Activated naive CD8-positive, alpha-beta T cell treated with anti-CD3 and anti-CD28 coated beads, Interleukin-2, amount 10 ng/mL, durations not matched to agents 7 days and 5 days (primary cell): Measurements from ENCODE around the gene ARHGAP6. TPM values are rescaled to one million over a fixed set of nuclear protein-coding genes. Genes with fewer than 3 reads are reported as not detected.
"Not testable (repeated sequence)": the region's sequence is repeated elsewhere in the genome, so short reads cannot be mapped to it uniquely, and the experiment has no call there.

Experiments used
- ATAC-seq: fragments of 150-1000 bp; cut with Tn5 transposase; one replicate; pipeline ENCODE4 v1.10.0; 2021; ENCODE audit warnings: low read depth, moderate library complexity
- POLR2A ChIA-PET: fragments of 350-600 bp; sonication (Branson Sonifier 250); formaldehyde crosslinking; loops from one replicate; lab custom pipeline; 2021; ENCODE audit warnings: antibody characterized with exemption; lab: Charles Lee
- DNase-seq: peaks from one replicate; pipeline ENCODE4 v3.0.0; 2021
- H3K27ac Mint-ChIP-seq: one replicate; pipeline ENCODE4 v1.8.0; 2022; ENCODE audit warnings: mild to moderate bottlenecking, mixed read lengths
- H3K27me3 Mint-ChIP-seq: one replicate; pipeline ENCODE4 v1.8.0; 2022; ENCODE audit warnings: mild to moderate bottlenecking, moderate library complexity, mixed read lengths
- H3K36me3 Mint-ChIP-seq: one replicate; pipeline ENCODE4 v1.8.0; 2021; ENCODE audit warnings: mild to moderate bottlenecking, mixed read lengths
- H3K4me1 Mint-ChIP-seq: one replicate; pipeline ENCODE4 v1.8.0; 2021; ENCODE audit warnings: mixed read lengths
- H3K4me3 Mint-ChIP-seq: one replicate; pipeline ENCODE4 v1.8.0; 2022; ENCODE audit warnings: mild to moderate bottlenecking, moderate library complexity, mixed read lengths
- H3K9me3 Mint-ChIP-seq: one replicate; pipeline ENCODE4 v1.8.0; 2021; ENCODE audit warnings: mixed read lengths
- total RNA-seq, 2 experiments: library from RNA; stranded (reverse); gene quantifications; one replicate each; pipeline ENCODE4 v1.2.3, GENCODE V29; 2021

ARHGAP6 gene
- total RNA-seq, 2 experiments from 2014 or later: not detected

- POLR2A ChIA-PET: no interaction called here
- no peak for DNase-seq
- Mint-ChIP-seq H3K36me3 (no peaks in the 10 kb centered on the region), H3K9me3 (no peaks in the 10 kb centered on the region), H3K27ac (no peak overlapping the region), H3K27me3 (no peaks in the 10 kb centered on the region), H3K4me1 (no peaks in the 10 kb centered on the region), H3K4me3 (no peak overlapping the region)
- ATAC-seq: no peak
Measured at GRCh38 chrX:11381464-11381863, 284.3 kb downstream of the ARHGAP6 start.

DNA sequence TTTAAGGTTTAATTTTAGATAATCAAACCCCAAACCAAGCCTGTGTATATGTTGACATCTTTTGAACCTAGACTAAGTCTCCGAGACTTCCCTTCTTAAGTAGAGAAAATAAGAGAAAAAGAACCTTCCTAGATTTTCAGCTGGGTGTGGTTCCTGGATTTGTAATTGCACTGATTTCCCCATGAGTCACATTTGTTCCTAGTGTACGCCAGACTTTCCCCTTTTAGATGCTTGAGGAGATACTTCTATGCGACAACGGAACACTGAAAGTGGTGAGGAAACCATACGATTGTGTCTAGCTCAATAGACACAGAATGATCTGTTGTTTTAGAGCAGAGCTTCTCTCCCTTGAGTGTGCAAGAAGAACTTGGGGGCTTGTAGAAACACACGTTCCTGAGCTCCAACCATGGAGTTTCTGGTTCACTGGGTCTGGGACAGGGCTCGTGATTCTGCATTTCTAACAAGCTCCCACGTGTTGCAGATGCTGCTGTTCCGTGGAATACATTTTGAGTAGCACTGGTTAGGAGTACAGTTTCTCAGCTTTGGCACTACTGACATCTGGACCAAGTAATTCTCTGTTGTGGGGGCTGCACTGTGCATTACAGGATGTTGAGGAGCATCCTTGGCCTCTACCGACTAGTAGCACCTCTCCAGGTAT is 285.4 kb downstream of the ARHGAP6 start:
- no peak for DNase-seq
- ATAC-seq: no peak
- H3K36me3 Mint-ChIP-seq: no peaks in the 10 kb centered on the region
- no peak overlapping the region for H3K27ac Mint-ChIP-seq
- H3K4me3 Mint-ChIP-seq: no peak overlapping the region
- H3K4me1 Mint-ChIP-seq: no peaks in the 10 kb centered on the region
- no peaks in the 10 kb centered on the region for H3K9me3 Mint-ChIP-seq
- POLR2A ChIA-PET: no interaction called here
- no peaks in the 10 kb centered on the region for H3K27me3 Mint-ChIP-seq

- Mint-ChIP-seq H3K4me1 (no peaks in the 10 kb centered on the region), H3K27ac (no peak overlapping the region)
Measured at GRCh38 chrX:11376163-11376562, 289.6 kb downstream of the ARHGAP6 start.

GRCh38 chrX:11375614-11376119 is 290.1 kb downstream of the ARHGAP6 start:
- DNase-seq (no peak), ATAC-seq (no peak)
- no peaks in the 10 kb centered on the region for H3K9me3 Mint-ChIP-seq
- POLR2A ChIA-PET: no interaction called here
- no peaks in the 10 kb centered on the region for H3K27me3 Mint-ChIP-seq
- no peaks in the 10 kb centered on the region for H3K4me1 Mint-ChIP-seq
- no peak overlapping the region for H3K4me3 Mint-ChIP-seq
- H3K27ac Mint-ChIP-seq: no peak overlapping the region
- no peaks in the 10 kb centered on the region for H3K36me3 Mint-ChIP-seq

More at GRCh38 chrX:11376163-11376562, 289.6 kb downstream of the ARHGAP6 start:
- Mint-ChIP-seq H3K27me3 (no peaks in the 10 kb centered on the region), H3K9me3 (no peaks in the 10 kb centered on the region), H3K36me3 (no peaks in the 10 kb centered on the region), H3K4me3 (no peak overlapping the region)
- ATAC-seq (no peak), DNase-seq (no peak)
- POLR2A ChIA-PET: no interaction called here

DNA sequence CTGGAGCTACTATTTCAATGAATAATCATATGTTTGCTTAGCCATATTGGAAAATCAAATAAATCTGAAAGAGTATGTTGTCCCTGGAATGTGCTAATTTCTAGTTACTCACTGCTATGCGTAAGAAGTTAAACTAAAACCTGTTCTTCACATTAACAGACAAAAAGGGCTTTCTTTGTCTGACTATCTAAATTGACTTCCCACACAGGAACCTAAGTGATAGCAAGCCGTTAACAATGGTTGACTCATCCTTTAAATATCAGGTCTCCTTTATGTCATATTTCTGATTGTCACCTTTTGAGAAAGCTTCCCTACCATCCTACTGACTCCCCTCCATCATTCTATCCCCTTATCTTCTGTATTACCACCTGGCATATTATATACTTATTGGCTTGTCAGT is 291.1 kb downstream of the ARHGAP6 start:
- POLR2A ChIA-PET: no interaction called here

DNA sequence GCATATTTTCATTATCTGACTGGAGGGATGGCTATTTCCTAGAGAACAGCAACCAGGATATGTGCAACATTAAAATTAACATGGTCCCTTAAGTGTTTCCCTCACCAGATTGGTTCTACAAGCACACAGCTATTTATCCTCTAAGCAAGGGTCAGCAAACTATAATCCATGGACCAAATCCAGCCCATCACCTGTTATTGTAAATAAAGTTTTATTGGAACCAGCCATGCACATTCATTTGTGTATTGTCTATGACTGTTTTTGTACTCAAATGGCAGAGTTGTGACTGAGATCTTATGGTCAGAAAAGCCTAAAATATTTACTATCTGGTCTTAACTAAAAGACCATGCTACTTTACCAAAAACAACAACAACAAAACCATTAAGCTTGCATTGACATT is 294.6 kb downstream of the ARHGAP6 start:
- no peak overlapping the region for H3K4me3 Mint-ChIP-seq
- POLR2A ChIA-PET: no interaction called here
- no peak overlapping the region for H3K27ac Mint-ChIP-seq
- H3K36me3 Mint-ChIP-seq: no peaks in the 10 kb centered on the region
- DNase-seq (no peak), ATAC-seq (no peak)
- H3K9me3 Mint-ChIP-seq: no peaks in the 10 kb centered on the region
- no peaks in the 10 kb centered on the region for H3K4me1 Mint-ChIP-seq
- H3K27me3 Mint-ChIP-seq: no peaks in the 10 kb centered on the region

More for the DNA sequence above, 291.1 kb downstream of the ARHGAP6 start:
- no peak for DNase-seq
- no peaks in the 10 kb centered on the region for H3K27me3 Mint-ChIP-seq
- no peaks in the 10 kb centered on the region for H3K4me1 Mint-ChIP-seq
- no peaks in the 10 kb centered on the region for H3K9me3 Mint-ChIP-seq
- no peak overlapping the region for H3K27ac Mint-ChIP-seq
- no peak for ATAC-seq
- H3K4me3 Mint-ChIP-seq: no peak overlapping the region
- no peaks in the 10 kb centered on the region for H3K36me3 Mint-ChIP-seq

DNA sequence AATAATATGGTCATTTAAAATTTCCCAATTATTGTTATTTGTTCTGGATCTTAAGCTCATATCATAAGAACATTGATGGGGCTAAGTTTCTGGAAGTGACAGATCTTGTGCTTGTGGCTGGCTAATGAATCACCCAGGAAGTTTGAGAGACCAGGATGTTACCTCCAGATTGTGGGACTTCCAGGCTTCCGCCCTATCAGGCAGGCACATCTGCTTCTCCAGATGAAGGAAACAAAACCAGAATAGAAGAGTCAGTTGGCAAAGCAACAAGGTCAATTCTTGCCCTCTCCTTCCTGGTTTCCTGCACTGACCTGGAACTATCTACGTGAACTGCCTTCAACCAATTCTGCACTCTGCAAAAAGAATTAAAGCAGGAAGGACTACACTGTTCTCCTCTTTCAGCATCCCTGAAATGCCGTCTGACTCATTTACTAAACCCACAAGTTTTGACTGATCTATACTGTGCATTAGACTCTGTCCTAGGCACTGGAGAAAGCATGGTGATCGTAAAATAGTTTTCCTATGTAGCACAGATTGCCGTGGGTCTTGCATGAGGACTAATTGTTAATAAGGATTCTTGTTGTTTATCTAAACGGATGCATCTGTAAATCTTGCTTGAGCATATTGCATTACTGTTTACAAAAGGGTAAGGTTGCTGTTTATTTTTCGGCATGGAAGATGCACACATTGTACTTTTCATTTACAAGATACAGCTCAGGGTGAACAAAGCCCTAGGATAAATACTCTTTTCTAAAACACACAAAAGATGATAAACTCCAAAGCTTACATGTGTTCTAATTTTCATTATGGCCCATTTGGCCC is 297.9 kb downstream of the ARHGAP6 start:
- POLR2A ChIA-PET: no interaction called here
- H3K9me3 Mint-ChIP-seq: no peaks in the 10 kb centered on the region
- ATAC-seq (no peak), DNase-seq (no peak)
- no peaks in the 10 kb centered on the region for H3K36me3 Mint-ChIP-seq
- no peaks in the 10 kb centered on the region for H3K4me1 Mint-ChIP-seq
- H3K4me3 Mint-ChIP-seq: no peak overlapping the region
- H3K27me3 Mint-ChIP-seq: no peaks in the 10 kb centered on the region
- no peak overlapping the region for H3K27ac Mint-ChIP-seq

DNA sequence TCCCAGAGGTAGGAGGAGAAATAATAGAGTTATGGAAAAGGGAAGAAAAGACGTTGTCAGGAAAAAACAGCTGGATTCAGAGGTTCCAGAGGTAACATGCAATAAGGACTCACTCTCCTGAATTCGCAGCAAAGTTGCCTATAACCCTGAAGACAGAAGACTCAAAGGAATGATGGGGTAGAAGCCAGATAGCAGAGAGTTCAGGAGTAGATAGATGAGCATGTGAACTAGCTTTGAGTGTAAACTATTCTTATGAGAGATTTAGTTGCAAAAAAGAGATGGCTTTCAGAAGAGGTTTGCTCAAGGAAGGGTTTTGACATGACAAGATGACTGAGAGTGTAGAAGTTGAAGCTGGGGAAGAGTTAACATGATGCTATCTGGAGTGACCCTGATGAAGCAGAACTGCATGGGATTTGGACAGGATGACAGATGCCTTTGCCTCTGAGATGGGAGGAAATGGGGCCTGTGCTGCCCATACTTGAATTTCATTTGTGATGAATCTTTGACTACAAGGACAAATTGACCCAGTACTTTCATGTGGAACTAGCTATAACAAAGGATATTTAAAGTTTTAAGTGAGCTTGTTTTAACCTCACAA is 298.6 kb downstream of the ARHGAP6 start:
- H3K27ac Mint-ChIP-seq: no peak overlapping the region

GRCh38 chrX:11365426-11365825 is 300.3 kb downstream of the ARHGAP6 start:
- POLR2A ChIA-PET: no interaction called here
- Mint-ChIP-seq H3K36me3 (no peaks in the 10 kb centered on the region), H3K4me3 (no peak overlapping the region), H3K9me3 (no peaks in the 10 kb centered on the region), H3K27me3 (no peaks in the 10 kb centered on the region), H3K27ac (no peak overlapping the region), H3K4me1 (no peaks in the 10 kb centered on the region)
- DNase-seq (no peak), ATAC-seq (no peak)

More for the DNA sequence above, 298.6 kb downstream of the ARHGAP6 start:
- POLR2A ChIA-PET: no interaction called here
- no peak for DNase-seq
- H3K9me3 Mint-ChIP-seq: no peaks in the 10 kb centered on the region
- H3K27me3 Mint-ChIP-seq: no peaks in the 10 kb centered on the region
- H3K4me3 Mint-ChIP-seq: no peak overlapping the region
- no peaks in the 10 kb centered on the region for H3K4me1 Mint-ChIP-seq
- ATAC-seq: no peak
- no peaks in the 10 kb centered on the region for H3K36me3 Mint-ChIP-seq

- no peak overlapping the region for H3K4me3 Mint-ChIP-seq
- no peaks in the 10 kb centered on the region for H3K36me3 Mint-ChIP-seq
- ATAC-seq (no peak), DNase-seq (no peak)
- no peaks in the 10 kb centered on the region for H3K9me3 Mint-ChIP-seq
- no peak overlapping the region for H3K27ac Mint-ChIP-seq
- POLR2A ChIA-PET: no interaction called here
- no peaks in the 10 kb centered on the region for H3K27me3 Mint-ChIP-seq
- H3K4me1 Mint-ChIP-seq: no peaks in the 10 kb centered on the region
Measured at GRCh38 chrX:11364835-11365234, 300.9 kb downstream of the ARHGAP6 start.

- ATAC-seq, H3K4me3 Mint-ChIP-seq, H3K9me3 Mint-ChIP-seq, POLR2A ChIA-PET, H3K4me1 Mint-ChIP-seq, H3K27me3 Mint-ChIP-seq, H3K36me3 Mint-ChIP-seq, DNase-seq, H3K27ac Mint-ChIP-seq: not testable (repeated sequence)
Measured at GRCh38 chrX:11363825-11364224, 301.9 kb downstream of the ARHGAP6 start.

DNA sequence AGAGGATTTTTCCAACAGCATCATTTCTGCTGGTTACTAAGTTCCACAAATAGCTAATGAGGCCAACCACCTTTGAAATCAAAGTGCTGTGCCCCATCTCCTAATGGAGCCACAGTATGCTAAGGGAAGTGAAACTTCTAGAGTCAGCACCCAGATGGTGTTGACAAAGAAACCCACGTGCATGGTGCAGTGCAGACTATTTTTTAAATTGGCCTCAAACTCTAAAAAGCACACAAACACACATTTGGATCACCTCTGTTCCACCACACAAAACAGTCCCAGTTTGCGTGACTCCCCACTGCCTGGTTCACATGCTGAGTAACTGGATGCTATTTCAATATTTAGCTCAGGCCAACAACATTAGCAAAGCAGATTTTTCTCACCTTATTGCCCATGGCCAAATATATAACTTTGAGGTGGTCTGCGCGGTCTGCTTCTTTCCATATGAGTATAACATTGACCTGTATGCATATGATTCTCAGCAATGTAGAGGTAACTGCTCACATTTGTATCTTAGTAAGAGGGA is 302.6 kb downstream of the ARHGAP6 start:
- Mint-ChIP-seq H3K4me3 (no peak overlapping the region), H3K36me3 (no peaks in the 10 kb centered on the region), H3K27me3 (no peaks in the 10 kb centered on the region), H3K4me1 (no peaks in the 10 kb centered on the region), H3K9me3 (no peaks in the 10 kb centered on the region), H3K27ac (no peak overlapping the region)
- POLR2A ChIA-PET: no interaction called here
- ATAC-seq: no peak
- no peak for DNase-seq

DNA sequence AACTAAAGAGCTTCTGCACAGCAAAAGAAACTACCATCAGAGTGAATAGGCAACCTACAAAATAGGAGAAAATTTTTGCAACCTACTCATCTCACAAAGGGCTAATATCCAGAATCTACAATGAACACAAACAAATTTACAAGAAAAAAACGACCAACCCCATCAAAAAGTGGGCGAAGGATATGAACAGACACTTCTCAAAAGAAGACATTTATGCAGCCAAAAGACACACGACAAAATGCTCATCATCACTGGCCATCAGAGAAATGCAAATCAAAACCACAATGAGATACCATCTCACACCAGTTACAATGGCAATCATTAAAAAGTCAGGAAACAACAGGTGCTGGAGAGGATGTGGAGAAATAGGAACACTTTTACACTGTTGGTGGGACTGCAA is 304.1 kb downstream of the ARHGAP6 start:
- H3K36me3 Mint-ChIP-seq, H3K4me1 Mint-ChIP-seq, H3K27me3 Mint-ChIP-seq, ATAC-seq, H3K27ac Mint-ChIP-seq, POLR2A ChIA-PET, H3K9me3 Mint-ChIP-seq, H3K4me3 Mint-ChIP-seq, DNase-seq: not testable (repeated sequence)
